DOHH2 (cell line): ENCODE data around the gene KCNQ1.

Source experiments
- H3F3A ChIP-seq: fragments of 200-600 bp; sonication (generic), shearing (Covaris generic); 2 replicates; pipeline ENCODE4 v1.6.0; 2016; ENCODE audit warnings: antibody characterized with exemption, mild to moderate bottlenecking; ENCODE audit not compliant: control insufficient read depth, insufficient read depth
- H3K27ac ChIP-seq: fragments of 200-600 bp; sonication (generic); 2 replicates; pipeline ENCODE4 v1.5.1; 2014; ENCODE audit warnings: low read depth, mild to moderate bottlenecking, low read length, moderate library complexity
- H3K27me3 ChIP-seq: fragments of 200-600 bp; sonication (generic); 2 replicates; pipeline ENCODE4 v1.6.1; 2014; ENCODE audit warnings: mild to moderate bottlenecking, low read length, mixed read lengths; ENCODE audit not compliant: control insufficient read depth
- H3K36me3 ChIP-seq: fragments of 200-600 bp; sonication (generic); 2 replicates; pipeline ENCODE4 v1.6.1; 2014; ENCODE audit warnings: mild to moderate bottlenecking, low read length, moderate library complexity, mixed read lengths; ENCODE audit not compliant: control insufficient read depth
- H3K4me1 ChIP-seq: fragments of 200-600 bp; sonication (generic); 2 replicates; pipeline ENCODE4 v1.6.1; 2014; ENCODE audit warnings: mild to moderate bottlenecking, low read length, mixed read lengths; ENCODE audit not compliant: control insufficient read depth
- H3K4me2 ChIP-seq: fragments of 200-600 bp; sonication (generic); 2 replicates; pipeline ENCODE4 v1.6.0; 2014; ENCODE audit warnings: mild to moderate bottlenecking, low read length, moderate library complexity
- H3K4me3 ChIP-seq: fragments of 200-600 bp; sonication (generic); 2 replicates; pipeline ENCODE4 v1.5.1; 2014; ENCODE audit warnings: mild to moderate bottlenecking, low read length, mixed read lengths
- H3K79me2 ChIP-seq: fragments of 200-600 bp; sonication (generic); 2 replicates; pipeline ENCODE4 v1.6.1; 2014; ENCODE audit warnings: mild to moderate bottlenecking, low read length, mixed read lengths; ENCODE audit not compliant: control insufficient read depth
- H3K9me2 ChIP-seq: fragments of 200-600 bp; sonication (generic); replicated peaks from 2 replicates; pipeline ENCODE4 v1.6.1; 2014; ENCODE audit warnings: mild to moderate bottlenecking, low read length, mixed read lengths; ENCODE audit not compliant: control insufficient read depth
- H3K9me3 ChIP-seq: fragments of 200-600 bp; sonication (generic); 2 replicates; pipeline ENCODE4 v1.6.1; 2014; ENCODE audit warnings: antibody characterized with exemption, low read length, mixed read lengths; ENCODE audit not compliant: control insufficient read depth, insufficient read depth
- H4K20me1 ChIP-seq: fragments of 200-600 bp; sonication (generic); 2 replicates; pipeline ENCODE4 v1.6.0; 2014; ENCODE audit warnings: low read depth, mild to moderate bottlenecking, antibody characterized with exemption, low read length, moderate library complexity; ENCODE audit not compliant: control insufficient read depth, insufficient read depth
- CTCF ChIP-seq: fragments of 200-600 bp; sonication (generic); IDR thresholded peaks from one replicate; pipeline ENCODE4 v1.5.1; 2014; ENCODE audit warnings: antibody characterized with exemption, mild to moderate bottlenecking, low read depth, low read length; ENCODE audit not compliant: poor library complexity, severe bottlenecking
- EZH2phosphoT487 ChIP-seq: fragments of 200-600 bp; sonication (generic); IDR thresholded peaks from 2 replicates; pipeline ENCODE4 v1.6.1; 2017; ENCODE audit warnings: borderline replicate concordance, mild to moderate bottlenecking, antibody characterized with exemption, low read length, moderate library complexity, mixed read lengths

KCNQ1 gene

GRCh38 chr11:2584812-2585565 lies 140.2 kb downstream of the KCNQ1 start:
- H3K9me3 ChIP-seq: no peaks in the 10 kb centered on the region
- TF ChIP-seq CTCF (no peak), EZH2phosphoT487 (no peak)

GRCh38 chr11:2585566-2586086 lies 140.8 kb downstream of the KCNQ1 start:
- Histone ChIP-seq H3K79me2 (no peaks in the 10 kb centered on the region), H4K20me1 (no peaks in the 10 kb centered on the region), H3K36me3 (no peaks in the 10 kb centered on the region), H3K27me3 (no peaks in the 10 kb centered on the region), H3K9me2 (no peaks in the 10 kb centered on the region), H3K9me3 (no peaks in the 10 kb centered on the region), H3K4me1 (no peaks in the 10 kb centered on the region), H3K4me2 (no peak overlapping the region), H3K4me3 (no peak overlapping the region), H3F3A (no peaks in the 10 kb centered on the region), H3K27ac (no peak overlapping the region)
- no peak for TF ChIP-seq CTCF
- TF ChIP-seq EZH2phosphoT487: no peak

More at GRCh38 chr11:2584812-2585565, 140.2 kb downstream of the KCNQ1 start:
- no peak overlapping the region for H3K4me2 ChIP-seq
- H3K27ac ChIP-seq: no peak overlapping the region
- no peaks in the 10 kb centered on the region for H3K9me2 ChIP-seq
- H3F3A ChIP-seq: no peaks in the 10 kb centered on the region
- H3K36me3 ChIP-seq: no peaks in the 10 kb centered on the region
- no peaks in the 10 kb centered on the region for H3K4me1 ChIP-seq
- H3K4me3 ChIP-seq: no peak overlapping the region
- no peaks in the 10 kb centered on the region for H3K79me2 ChIP-seq
- no peaks in the 10 kb centered on the region for H3K27me3 ChIP-seq
- no peaks in the 10 kb centered on the region for H4K20me1 ChIP-seq

- Histone ChIP-seq H3K4me1 (no peaks in the 10 kb centered on the region), H3F3A (no peaks in the 10 kb centered on the region), H3K36me3 (no peaks in the 10 kb centered on the region), H4K20me1 (no peaks in the 10 kb centered on the region), H3K79me2 (no peaks in the 10 kb centered on the region), H3K4me3 (no peak overlapping the region), H3K27ac (no peak overlapping the region), H3K9me3 (no peaks in the 10 kb centered on the region), H3K27me3 (no peaks in the 10 kb centered on the region), H3K9me2 (no peaks in the 10 kb centered on the region), H3K4me2 (no peak overlapping the region)
- no peak for TF ChIP-seq EZH2phosphoT487
- no peak for TF ChIP-seq CTCF
Observed at GRCh38 chr11:2586087-2586792, 141.4 kb downstream of the KCNQ1 start.
